Activated T-helper 2 cell treated with anti-CD3 and anti-CD28 coated beads, Interferon-gamma antibody, Interleukin-2, Interleukin-4, amounts not matched to agents 10 μg/mL and 5 μg/mL and 100 μg/mL, durations not matched to agents 14 hours and 24 hours and 36 hours (primary cell): ENCODE results near the gene PDIA5. TPM values are rescaled to one million over a fixed set of nuclear protein-coding genes. Genes with fewer than 3 reads are reported as not detected.
"Not testable (repeated sequence)": the region's sequence is repeated elsewhere in the genome, so short reads cannot be mapped to it uniquely, and the experiment has no call there.

Experiments
- DNase-seq: peaks from one replicate; pipeline ENCODE4 v3.0.0; 2021; ENCODE audit warnings: low spot score
- H3K27ac Mint-ChIP-seq: one replicate; pipeline ENCODE4 v1.8.0; 2021; ENCODE audit warnings: mixed read lengths
- H3K27me3 Mint-ChIP-seq: one replicate; pipeline ENCODE4 v1.8.0; 2021; ENCODE audit warnings: low read depth, mixed read lengths
- H3K36me3 Mint-ChIP-seq: one replicate; pipeline ENCODE4 v1.8.0; 2021; ENCODE audit warnings: low read depth, mixed read lengths
- H3K4me1 Mint-ChIP-seq: one replicate; pipeline ENCODE4 v1.8.0; 2021; ENCODE audit warnings: low read depth, mixed read lengths
- H3K4me3 Mint-ChIP-seq: one replicate; pipeline ENCODE4 v1.8.0; 2021; ENCODE audit warnings: low read depth, mild to moderate bottlenecking, moderate library complexity, mixed read lengths
- H3K9me3 Mint-ChIP-seq: one replicate; pipeline ENCODE4 v1.8.0; 2021; ENCODE audit warnings: mixed read lengths
- intact Hi-C: fragments of 100-400 bp; cut with micrococcal nuclease; formaldehyde crosslinking; loops from one replicate; pipeline ENCODE4 v1.15.1; 2023
- total RNA-seq: library from RNA; stranded (reverse); gene quantifications from 2 replicates; pipeline ENCODE4 v1.2.3, GENCODE V29; 2022

PDIA5 gene
- total RNA-seq, 1 donor from 2014 or later: 32.3 TPM

DNA sequence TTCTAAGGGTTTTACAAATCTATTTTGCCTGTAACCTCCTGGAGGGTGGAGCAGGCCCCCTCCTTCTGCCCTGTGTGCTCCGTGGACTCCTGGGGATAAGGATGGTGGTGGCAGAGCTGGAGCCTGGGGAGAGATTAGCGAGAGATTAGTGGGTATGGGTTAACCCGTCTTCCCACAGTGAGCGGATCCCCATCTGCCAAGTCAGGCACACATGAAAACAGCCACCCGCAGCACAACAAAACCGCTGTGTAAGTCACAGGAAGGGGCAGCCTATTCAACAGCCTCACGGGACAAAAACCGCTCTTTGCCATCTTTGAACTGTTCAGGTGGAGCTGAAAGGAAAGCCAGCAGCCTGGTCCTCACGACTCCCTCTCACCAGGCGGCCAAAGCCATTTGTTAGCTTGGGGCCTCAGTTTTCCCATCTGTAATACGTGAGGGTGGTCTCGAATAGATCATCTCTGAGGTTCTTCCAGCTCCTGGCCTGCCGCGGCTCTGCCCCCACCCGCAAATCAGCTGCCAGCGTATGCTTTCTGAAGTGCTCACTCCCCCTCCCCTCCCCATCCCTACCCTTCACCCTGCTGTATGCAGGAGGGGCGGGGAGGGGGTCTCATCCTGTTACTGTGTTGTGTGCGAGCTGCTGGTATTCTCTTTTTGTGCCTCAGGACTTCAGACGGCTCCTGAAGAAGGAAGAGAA lies 43.6 kb downstream of the PDIA5 start:
- DNase-seq: no peak
- no peak overlapping the region for H3K27ac Mint-ChIP-seq
- intact Hi-C loops: no loop called here
- H3K4me3 Mint-ChIP-seq: no peak overlapping the region
- no peaks in the 10 kb centered on the region for H3K9me3 Mint-ChIP-seq
- H3K4me1 Mint-ChIP-seq: peaks cover 9% of the 10 kb centered on the region
- H3K27me3 Mint-ChIP-seq: no peaks in the 10 kb centered on the region
- H3K36me3 Mint-ChIP-seq: peaks cover 35% of the 10 kb centered on the region

- Mint-ChIP-seq H3K4me1 (peaks cover 9% of the 10 kb centered on the region), H3K9me3 (no peaks in the 10 kb centered on the region), H3K27me3 (no peaks in the 10 kb centered on the region), H3K36me3 (peaks cover 34% of the 10 kb centered on the region), H3K27ac (no peak overlapping the region), H3K4me3 (no peak overlapping the region)
- intact Hi-C loops: no loop called here
- no peak for DNase-seq
Observed at GRCh38 chr3:123110976-123111615, 44.3 kb downstream of the PDIA5 start.

- intact Hi-C loops: no loop called here
- Mint-ChIP-seq H3K9me3 (no peaks in the 10 kb centered on the region), H3K4me1 (peaks cover 9% of the 10 kb centered on the region), H3K27ac (no peak overlapping the region), H3K27me3 (no peaks in the 10 kb centered on the region), H3K36me3 (peaks cover 32% of the 10 kb centered on the region), H3K4me3 (no peak overlapping the region)
- no peak for DNase-seq
Observed at GRCh38 chr3:123111640-123112039, 44.8 kb downstream of the PDIA5 start.

DNA sequence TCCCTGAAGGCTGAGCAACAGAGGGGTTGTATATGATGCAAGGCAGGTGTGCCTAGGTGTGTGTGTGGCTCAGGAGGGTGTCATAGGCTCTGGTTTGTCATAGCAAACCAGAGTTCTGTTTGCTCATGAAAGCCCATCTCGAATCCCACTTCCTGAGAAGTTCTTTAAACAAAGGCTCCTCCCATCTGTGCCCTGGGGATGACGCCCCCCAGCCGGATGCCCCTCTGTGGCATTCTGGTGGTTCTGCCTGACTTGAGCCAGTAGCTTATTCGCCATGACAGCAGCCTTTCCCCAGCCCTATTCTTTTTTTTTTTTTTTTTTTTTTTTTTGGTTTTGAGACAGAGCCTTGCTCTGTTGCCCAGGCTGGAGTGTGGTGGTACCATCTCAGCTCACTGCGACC lies 45.4 kb downstream of the PDIA5 start:
- Mint-ChIP-seq H3K4me3 (no peak overlapping the region), H3K36me3 (peaks cover 30% of the 10 kb centered on the region), H3K27me3 (no peaks in the 10 kb centered on the region), H3K4me1 (peaks cover 9% of the 10 kb centered on the region), H3K9me3 (no peaks in the 10 kb centered on the region), H3K27ac (no peak overlapping the region)
- DNase-seq: no peak
- intact Hi-C loops: no loop called here

GRCh38 chr3:123112656-123113055 lies 45.8 kb downstream of the PDIA5 start:
- H3K27ac Mint-ChIP-seq, intact Hi-C loops, H3K27me3 Mint-ChIP-seq, DNase-seq, H3K4me3 Mint-ChIP-seq, H3K4me1 Mint-ChIP-seq, H3K9me3 Mint-ChIP-seq: not testable (repeated sequence)
- peaks cover 28% of the 10 kb centered on the region for H3K36me3 Mint-ChIP-seq

- intact Hi-C loops: no loop called here
- H3K27me3 Mint-ChIP-seq: no peaks in the 10 kb centered on the region
- no peak overlapping the region for H3K27ac Mint-ChIP-seq
- H3K4me3 Mint-ChIP-seq: no peak overlapping the region
- H3K9me3 Mint-ChIP-seq: no peaks in the 10 kb centered on the region
- no peak for DNase-seq
- H3K36me3 Mint-ChIP-seq: peaks cover 32% of the 10 kb centered on the region
- H3K4me1 Mint-ChIP-seq: peaks cover 9% of the 10 kb centered on the region
Observed at GRCh38 chr3:123113889-123114450, 47.1 kb downstream of the PDIA5 start.

DNA sequence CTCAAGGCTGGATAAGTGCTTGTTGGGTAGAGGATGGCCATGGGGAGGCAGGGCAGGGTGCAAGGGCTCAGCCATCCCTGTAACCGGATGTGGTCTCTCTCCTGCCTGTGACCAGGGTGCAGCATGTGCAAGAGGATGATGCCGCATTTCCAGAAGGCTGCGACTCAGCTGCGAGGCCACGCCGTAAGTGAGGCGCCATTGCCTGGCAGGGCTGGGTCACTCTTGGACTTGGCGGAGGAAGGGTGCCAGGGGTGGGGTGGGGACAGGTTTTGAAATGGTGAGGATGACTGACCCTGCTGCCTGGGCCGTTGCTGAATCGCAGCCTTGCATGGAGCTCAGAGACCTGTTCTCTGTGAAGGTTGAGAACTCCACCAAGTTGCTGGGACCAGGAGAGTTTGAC lies 49.3 kb downstream of the PDIA5 start:
- peaks cover 34% of the 10 kb centered on the region for H3K36me3 Mint-ChIP-seq
- no peaks in the 10 kb centered on the region for H3K9me3 Mint-ChIP-seq
- intact Hi-C loops: no loop called here
- peaks cover 9% of the 10 kb centered on the region for H3K4me1 Mint-ChIP-seq
- no peaks in the 10 kb centered on the region for H3K27me3 Mint-ChIP-seq
- H3K27ac Mint-ChIP-seq: no peak overlapping the region
- DNase-seq: no peak
- no peak overlapping the region for H3K4me3 Mint-ChIP-seq

DNA sequence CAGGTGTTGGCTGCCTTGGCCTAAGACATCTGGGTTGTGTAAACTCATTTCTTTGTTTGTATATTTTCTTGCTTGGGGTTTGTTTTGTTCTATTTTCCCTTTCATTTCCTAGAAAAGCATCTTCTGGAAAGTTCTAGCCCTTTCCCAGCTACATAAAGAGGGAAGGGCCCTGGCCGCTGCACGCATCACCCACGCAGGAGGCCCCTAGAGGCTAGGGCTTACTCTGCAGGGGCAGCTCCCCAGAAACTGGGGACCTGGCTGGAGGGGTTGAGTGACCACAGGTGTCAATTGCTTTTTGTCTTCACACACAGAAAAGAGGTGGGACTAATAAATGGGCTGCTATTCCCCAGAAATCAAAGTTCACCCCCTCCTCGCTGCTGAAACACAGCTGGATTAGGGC lies 52.6 kb downstream of the PDIA5 start:
- no peaks in the 10 kb centered on the region for H3K27me3 Mint-ChIP-seq
- no peaks in the 10 kb centered on the region for H3K4me1 Mint-ChIP-seq
- intact Hi-C loops: no loop called here
- H3K9me3 Mint-ChIP-seq: no peaks in the 10 kb centered on the region
- H3K27ac Mint-ChIP-seq: no peak overlapping the region
- no peak for DNase-seq
- peaks cover 39% of the 10 kb centered on the region for H3K36me3 Mint-ChIP-seq
- H3K4me3 Mint-ChIP-seq: no peak overlapping the region

GRCh38 chr3:123119802-123120201 lies 53.0 kb downstream of the PDIA5 start:
- Mint-ChIP-seq H3K36me3 (peaks cover 40% of the 10 kb centered on the region), H3K9me3 (no peaks in the 10 kb centered on the region), H3K27ac (no peak overlapping the region), H3K4me3 (no peak overlapping the region), H3K27me3 (no peaks in the 10 kb centered on the region), H3K4me1 (no peaks in the 10 kb centered on the region)
- intact Hi-C loops: no loop called here
- DNase-seq: no peak

DNA sequence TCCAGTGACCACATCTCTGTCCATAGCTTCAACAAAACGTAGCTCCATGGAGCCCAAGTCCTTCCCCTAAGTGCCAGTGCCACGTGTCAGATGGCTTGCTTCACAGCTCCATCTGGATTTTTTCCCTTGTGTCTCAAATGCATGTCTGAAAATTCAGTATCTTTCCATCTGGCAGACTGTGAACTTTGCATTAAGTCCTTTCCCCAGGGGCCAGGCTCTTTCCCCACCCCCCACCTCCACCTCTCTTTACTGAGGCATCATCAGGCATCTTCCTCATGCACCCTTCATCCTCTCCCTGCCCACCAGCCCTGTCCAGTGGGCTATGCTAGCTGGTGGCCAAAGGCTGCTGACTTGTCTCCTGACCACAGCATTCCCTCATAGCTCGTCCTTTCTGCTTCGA lies 53.7 kb downstream of the PDIA5 start:
- Mint-ChIP-seq H3K4me3 (no peak overlapping the region), H3K9me3 (no peaks in the 10 kb centered on the region), H3K36me3 (peaks cover 41% of the 10 kb centered on the region), H3K27ac (no peak overlapping the region), H3K27me3 (no peaks in the 10 kb centered on the region), H3K4me1 (no peaks in the 10 kb centered on the region)
- intact Hi-C loops: no loop called here
- no peak for DNase-seq

DNA sequence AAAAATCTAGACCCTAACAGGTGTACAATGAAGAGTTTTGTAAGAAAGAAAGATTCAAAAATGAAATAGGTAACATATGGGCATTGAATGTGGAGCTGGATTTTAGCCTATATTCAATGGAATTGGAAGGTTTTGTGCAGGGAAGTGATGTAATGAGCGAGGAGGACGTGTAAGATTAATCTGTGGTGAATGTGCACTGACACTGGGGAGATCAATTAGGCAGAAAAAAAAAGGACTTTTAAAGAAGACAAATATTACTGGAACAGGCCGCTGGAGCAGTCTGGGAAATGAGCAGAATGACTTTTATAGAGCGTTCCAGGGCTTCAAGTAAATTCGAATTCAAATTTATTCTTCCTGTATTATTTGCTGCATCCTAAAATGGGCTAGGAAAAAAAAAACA lies 55.2 kb downstream of the PDIA5 start:
- Mint-ChIP-seq H3K36me3 (peaks cover 35% of the 10 kb centered on the region), H3K9me3 (no peaks in the 10 kb centered on the region), H3K4me1 (peaks cover 2% of the 10 kb centered on the region), H3K27ac (no peak overlapping the region), H3K27me3 (no peaks in the 10 kb centered on the region), H3K4me3 (no peak overlapping the region)
- intact Hi-C loops: no loop called here
- no peak for DNase-seq

DNA sequence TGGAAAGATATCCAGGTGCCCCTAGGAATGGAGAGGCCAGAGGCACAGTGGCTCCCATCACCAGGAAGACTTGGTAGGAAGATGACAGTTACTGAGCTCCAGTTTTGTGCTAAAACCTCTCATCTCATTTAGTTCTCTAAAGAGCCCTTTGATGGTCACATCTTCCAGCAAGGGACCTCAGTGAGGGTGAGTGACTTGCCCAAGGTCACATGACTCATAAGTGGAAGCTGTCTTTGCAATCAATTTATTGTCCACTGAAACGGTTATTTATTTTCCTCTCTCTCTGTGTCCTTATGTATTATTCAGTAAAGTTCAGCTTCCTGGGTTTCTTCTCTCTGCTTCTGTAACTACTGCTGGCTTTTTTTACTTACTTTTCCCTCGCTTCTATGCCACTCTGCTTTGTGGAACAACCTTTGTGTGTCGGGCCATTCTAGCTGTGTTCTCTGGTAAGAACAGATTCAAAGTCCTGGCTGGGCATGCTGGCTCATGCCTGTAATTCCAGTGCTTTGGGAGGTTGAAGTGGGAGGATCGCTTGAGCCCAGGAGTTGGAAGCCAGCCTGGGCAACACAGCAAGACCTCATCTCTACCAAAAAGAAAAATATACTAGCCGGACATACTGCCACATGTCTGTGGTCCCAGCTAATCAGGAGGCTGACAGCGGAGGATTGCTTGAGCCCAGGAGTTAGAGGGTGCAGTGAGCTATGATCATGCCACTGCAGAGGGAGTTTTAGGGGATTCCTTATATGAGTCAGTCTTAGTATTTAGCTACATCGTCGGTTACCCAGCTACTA lies 55.9 kb downstream of the PDIA5 start:
- H3K27ac Mint-ChIP-seq: no peak overlapping the region
- no peaks in the 10 kb centered on the region for H3K9me3 Mint-ChIP-seq
- DNase-seq: no peak
- H3K27me3 Mint-ChIP-seq: no peaks in the 10 kb centered on the region
- H3K36me3 Mint-ChIP-seq: peaks cover 33% of the 10 kb centered on the region
- intact Hi-C loops: no loop called here
- peaks cover 2% of the 10 kb centered on the region for H3K4me1 Mint-ChIP-seq
- no peak overlapping the region for H3K4me3 Mint-ChIP-seq
